Loucy (cell line): ENCODE results near the gene CC2D1A.

Experiments used
- H2AFZ ChIP-seq: fragments of 200-600 bp; sonication (generic); 2 replicates; pipeline ENCODE4 v1.6.0; 2016; ENCODE audit warnings: antibody characterized with exemption, mild to moderate bottlenecking, low read length, moderate library complexity
- H3F3A ChIP-seq: fragments of 200-600 bp; 2 replicates; pipeline ENCODE4 v1.6.0; 2016; ENCODE audit warnings: antibody characterized with exemption, low read depth, mild to moderate bottlenecking
- H3K27me3 ChIP-seq: fragments of 200-600 bp; sonication (generic); 2 replicates; pipeline ENCODE4 v1.6.1; 2014; ENCODE audit warnings: low read length, mild to moderate bottlenecking; ENCODE audit not compliant: insufficient read depth, poor library complexity, severe bottlenecking
- H3K36me3 ChIP-seq: fragments of 200-600 bp; sonication (generic); 2 replicates; pipeline ENCODE4 v1.6.1; 2016; ENCODE audit warnings: low read length; ENCODE audit not compliant: insufficient read depth
- H3K4me1 ChIP-seq: fragments of 200-600 bp; sonication (generic); 2 replicates; pipeline ENCODE4 v1.5.1; 2014; ENCODE audit warnings: low read length, mild to moderate bottlenecking; ENCODE audit not compliant: insufficient read depth, poor library complexity, severe bottlenecking
- H3K4me2 ChIP-seq: fragments of 200-600 bp; sonication (generic); 2 replicates; pipeline ENCODE4 v1.6.0; 2014; ENCODE audit warnings: antibody characterized with exemption, low read length, low read depth, mild to moderate bottlenecking; ENCODE audit not compliant: poor library complexity, severe bottlenecking
- H3K4me3 ChIP-seq: fragments of 200-600 bp; sonication (generic); 2 replicates; pipeline ENCODE4 v1.5.1; 2014; ENCODE audit warnings: low read length, mild to moderate bottlenecking, mixed read lengths; ENCODE audit not compliant: poor library complexity, severe bottlenecking
- H3K79me2 ChIP-seq: fragments of 200-600 bp; sonication (generic); 2 replicates; pipeline ENCODE4 v1.6.1; 2014; ENCODE audit warnings: low read length; ENCODE audit not compliant: insufficient read depth
- H3K9ac ChIP-seq: fragments of 200-600 bp; sonication (generic); 2 replicates; pipeline ENCODE4 v1.6.0; 2014; ENCODE audit warnings: mild to moderate bottlenecking, low read depth, low read length, moderate library complexity; ENCODE audit not compliant: poor library complexity, severe bottlenecking
- H3K9me2 ChIP-seq: fragments of 200-600 bp; sonication (generic); replicated peaks from 2 replicates; pipeline ENCODE4 v1.6.1; 2016; ENCODE audit warnings: low read depth, low read length, mixed read lengths
- H3K9me3 ChIP-seq: fragments of 200-600 bp; sonication (generic); 2 replicates; pipeline ENCODE4 v1.6.1; 2014; ENCODE audit warnings: mild to moderate bottlenecking, antibody characterized with exemption, low read length, low read depth; ENCODE audit not compliant: insufficient read depth
- H4K20me1 ChIP-seq: fragments of 200-600 bp; sonication (generic); 2 replicates; pipeline ENCODE4 v1.6.0; 2014; ENCODE audit warnings: antibody characterized with exemption, low read length, mild to moderate bottlenecking; ENCODE audit not compliant: insufficient read depth, poor library complexity, severe bottlenecking
- EZH2phosphoT487 ChIP-seq: fragments of 200-600 bp; IDR thresholded peaks from 2 replicates; pipeline ENCODE4 v1.6.1; 2018; ENCODE audit warnings: antibody characterized with exemption, mild to moderate bottlenecking, moderate library complexity, borderline replicate concordance
- TF ChIP-seq, protein P1 (sequence below): fragments of 200-600 bp; sonication (generic); conservative IDR thresholded peaks from 2 replicates; pipeline ENCODE4 v1.5.1; 2014; ENCODE audit warnings: mild to moderate bottlenecking, antibody characterized with exemption, low read length

Gene CC2D1A

DNA sequence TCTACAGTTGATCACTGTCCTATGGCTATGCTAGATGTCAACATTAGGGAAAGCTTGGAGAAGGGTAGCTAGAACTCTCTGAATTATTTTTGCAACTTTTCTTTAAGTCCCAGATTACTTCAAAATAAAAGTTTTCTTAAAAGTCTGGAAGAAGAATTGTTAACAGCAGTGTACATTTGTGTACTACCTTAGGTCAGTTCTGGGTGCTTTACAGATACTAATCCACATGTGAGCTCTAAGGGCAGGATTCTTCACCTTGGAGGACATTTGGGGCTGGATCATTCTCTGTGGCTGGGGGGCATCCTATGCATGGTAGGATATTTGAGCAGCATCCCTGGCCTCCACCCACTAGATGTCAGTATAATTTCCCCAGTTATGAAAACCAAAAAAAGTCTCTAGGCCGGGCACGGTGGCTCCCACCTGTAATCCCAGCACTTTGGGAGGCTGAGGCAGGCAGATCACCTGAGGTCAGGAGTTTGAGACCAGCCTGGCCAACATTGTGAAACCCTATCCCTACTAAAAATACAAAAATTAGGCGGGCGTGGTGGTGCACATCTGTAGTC, 2.9 kb upstream of the CC2D1A start:
- H4K20me1 ChIP-seq, result peaks cover 9% of the 10 kb centered on the region
- H3K9ac ChIP-seq, result peak overlapping the region; percentile 39
- H3K4me3 ChIP-seq, result peak overlapping the region; percentile 52
- H3K9me3 ChIP-seq, result no peaks in the 10 kb centered on the region
- H3K9me2 ChIP-seq, result no peaks in the 10 kb centered on the region
- H3K4me2 ChIP-seq, result peak overlapping the region; percentile 56
- H3K27me3 ChIP-seq, result no peaks in the 10 kb centered on the region
- peaks cover 41% of the 10 kb centered on the region for H3K4me1 ChIP-seq
- H3K79me2 ChIP-seq, result peaks cover 56% of the 10 kb centered on the region
- no peaks in the 10 kb centered on the region for H3F3A ChIP-seq
- no peaks in the 10 kb centered on the region for H3K36me3 ChIP-seq
- TF ChIP-seq, protein P1, sequence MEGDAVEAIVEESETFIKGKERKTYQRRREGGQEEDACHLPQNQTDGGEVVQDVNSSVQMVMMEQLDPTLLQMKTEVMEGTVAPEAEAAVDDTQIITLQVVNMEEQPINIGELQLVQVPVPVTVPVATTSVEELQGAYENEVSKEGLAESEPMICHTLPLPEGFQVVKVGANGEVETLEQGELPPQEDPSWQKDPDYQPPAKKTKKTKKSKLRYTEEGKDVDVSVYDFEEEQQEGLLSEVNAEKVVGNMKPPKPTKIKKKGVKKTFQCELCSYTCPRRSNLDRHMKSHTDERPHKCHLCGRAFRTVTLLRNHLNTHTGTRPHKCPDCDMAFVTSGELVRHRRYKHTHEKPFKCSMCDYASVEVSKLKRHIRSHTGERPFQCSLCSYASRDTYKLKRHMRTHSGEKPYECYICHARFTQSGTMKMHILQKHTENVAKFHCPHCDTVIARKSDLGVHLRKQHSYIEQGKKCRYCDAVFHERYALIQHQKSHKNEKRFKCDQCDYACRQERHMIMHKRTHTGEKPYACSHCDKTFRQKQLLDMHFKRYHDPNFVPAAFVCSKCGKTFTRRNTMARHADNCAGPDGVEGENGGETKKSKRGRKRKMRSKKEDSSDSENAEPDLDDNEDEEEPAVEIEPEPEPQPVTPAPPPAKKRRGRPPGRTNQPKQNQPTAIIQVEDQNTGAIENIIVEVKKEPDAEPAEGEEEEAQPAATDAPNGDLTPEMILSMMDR, result peak; percentile 68
- no peak for TF ChIP-seq EZH2phosphoT487
- peak overlapping the region; percentile 61 for H2AFZ ChIP-seq

- no peak for TF ChIP-seq EZH2phosphoT487
- H3K9me3 ChIP-seq, result no peaks in the 10 kb centered on the region
- no peaks in the 10 kb centered on the region for H3K9me2 ChIP-seq
- H4K20me1 ChIP-seq, result no peaks in the 10 kb centered on the region
- peak overlapping the region; percentile 55 for H2AFZ ChIP-seq
- H3K4me2 ChIP-seq, result peak overlapping the region; percentile 80
- H3K9ac ChIP-seq, result peak overlapping the region; percentile 79
- peak overlapping the region; percentile 83 for H3K4me3 ChIP-seq
- H3K4me1 ChIP-seq, result peaks cover 25% of the 10 kb centered on the region
- peaks cover 32% of the 10 kb centered on the region for H3K79me2 ChIP-seq
- H3F3A ChIP-seq, result no peaks in the 10 kb centered on the region
- no peaks in the 10 kb centered on the region for H3K36me3 ChIP-seq
- H3K27me3 ChIP-seq, result no peaks in the 10 kb centered on the region
These were observed 512 bp downstream of the CC2D1A start for GRCh38 chr19:13906521-13906904.

DNA sequence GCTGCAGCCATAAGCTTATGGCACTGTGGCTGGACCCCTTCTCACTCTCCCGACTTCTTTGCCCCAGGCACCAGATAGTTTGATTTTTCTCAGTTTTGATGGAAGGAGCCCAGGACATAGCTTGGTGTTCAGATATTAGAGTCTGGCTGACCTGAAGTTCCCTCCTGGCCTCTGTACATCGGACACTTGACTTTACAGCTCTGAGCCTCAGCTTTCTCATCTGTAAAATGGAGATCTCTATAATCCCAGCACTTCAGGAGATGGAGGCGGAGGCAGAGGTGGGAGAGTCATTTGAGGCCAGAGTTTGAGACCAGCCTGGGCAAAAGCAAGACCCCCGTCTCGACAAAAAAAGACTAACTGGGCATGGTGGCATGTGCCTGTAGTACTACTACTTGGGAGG, 909 bp downstream of the CC2D1A start:
- Histone ChIP-seq H3K4me1 (peaks cover 25% of the 10 kb centered on the region), H3K79me2 (peaks cover 29% of the 10 kb centered on the region), H2AFZ (no peak overlapping the region), H4K20me1 (no peaks in the 10 kb centered on the region), H3K4me3 (peak overlapping the region; percentile 83), H3K36me3 (no peaks in the 10 kb centered on the region), H3F3A (no peaks in the 10 kb centered on the region), H3K9me2 (no peaks in the 10 kb centered on the region), H3K9ac (peak overlapping the region; percentile 79), H3K9me3 (no peaks in the 10 kb centered on the region), H3K27me3 (no peaks in the 10 kb centered on the region), H3K4me2 (peak overlapping the region; percentile 80)
- TF ChIP-seq, protein P1, result no peak
- TF ChIP-seq EZH2phosphoT487, result no peak

- peaks cover 28% of the 10 kb centered on the region for H3K79me2 ChIP-seq
- H3K27me3 ChIP-seq, result no peaks in the 10 kb centered on the region
- peaks cover 8% of the 10 kb centered on the region; the same call in 1 of the 2 replicates for H3K36me3 ChIP-seq
- TF ChIP-seq, protein P1, result no peak
- no peak for TF ChIP-seq EZH2phosphoT487
- no peak overlapping the region for H3K9ac ChIP-seq
- no peaks in the 10 kb centered on the region for H3K9me2 ChIP-seq
- no peak overlapping the region for H3K4me3 ChIP-seq
- H3F3A ChIP-seq, result no peaks in the 10 kb centered on the region
- no peak overlapping the region for H2AFZ ChIP-seq
- H3K4me1 ChIP-seq, result peaks cover 20% of the 10 kb centered on the region
- H3K9me3 ChIP-seq, result no peaks in the 10 kb centered on the region
- H3K4me2 ChIP-seq, result no peak overlapping the region
- no peaks in the 10 kb centered on the region for H4K20me1 ChIP-seq
These were observed 2.7 kb downstream of the CC2D1A start for GRCh38 chr19:13908674-13909073.
